Hematopoietic multipotent progenitor cell (in vitro differentiated cells): ENCODE data around the gene ZNF385D. TPM values are rescaled to one million over a fixed set of nuclear protein-coding genes. Genes with fewer than 3 reads are reported as not detected.

Experiments used
- DNase-seq, 3 donors: peaks; one replicate each; pipeline ENCODE4 v3.0.0-alpha.2; 2011 to 2015; ENCODE audit warnings: low read depth in 2 of 3, low spot score in 2 of 3
- total RNA-seq: library from RNA; depleted of rRNA; stranded (reverse); fragments of >200 nt; gene quantifications from one replicate; pipeline ENCODE4 v1.2.3, GENCODE V29; 2012

The ZNF385D gene
- total RNA-seq, 1 donor, result 22.4 TPM

DNA sequence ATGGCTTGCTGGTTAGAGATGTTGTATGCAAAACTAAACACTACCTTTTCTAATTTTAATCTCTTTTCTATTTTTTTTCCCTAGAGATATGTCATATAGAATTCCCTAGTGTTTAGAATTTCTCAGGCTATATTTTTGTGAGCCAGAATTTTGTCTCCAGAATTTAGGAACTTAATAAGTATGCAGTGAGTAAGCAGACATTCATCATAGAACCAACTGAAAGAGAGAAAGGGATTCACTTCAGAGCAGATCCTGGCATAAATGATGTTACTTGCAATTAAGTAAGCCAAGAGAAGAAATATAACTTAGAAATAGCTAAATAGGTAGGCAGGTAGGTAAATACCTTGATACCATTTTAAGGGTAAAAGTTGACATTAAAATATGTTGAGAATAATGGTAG lies 288.9 kb downstream of the ZNF385D start:
- no peak for DNase-seq

- DNase-seq, result no peak
Measured at GRCh38 chr3:21457084-21457483, 293.9 kb downstream of the ZNF385D start.

- no peak for DNase-seq
Measured at GRCh38 chr3:21449738-21450137, 301.3 kb downstream of the ZNF385D start.

DNA sequence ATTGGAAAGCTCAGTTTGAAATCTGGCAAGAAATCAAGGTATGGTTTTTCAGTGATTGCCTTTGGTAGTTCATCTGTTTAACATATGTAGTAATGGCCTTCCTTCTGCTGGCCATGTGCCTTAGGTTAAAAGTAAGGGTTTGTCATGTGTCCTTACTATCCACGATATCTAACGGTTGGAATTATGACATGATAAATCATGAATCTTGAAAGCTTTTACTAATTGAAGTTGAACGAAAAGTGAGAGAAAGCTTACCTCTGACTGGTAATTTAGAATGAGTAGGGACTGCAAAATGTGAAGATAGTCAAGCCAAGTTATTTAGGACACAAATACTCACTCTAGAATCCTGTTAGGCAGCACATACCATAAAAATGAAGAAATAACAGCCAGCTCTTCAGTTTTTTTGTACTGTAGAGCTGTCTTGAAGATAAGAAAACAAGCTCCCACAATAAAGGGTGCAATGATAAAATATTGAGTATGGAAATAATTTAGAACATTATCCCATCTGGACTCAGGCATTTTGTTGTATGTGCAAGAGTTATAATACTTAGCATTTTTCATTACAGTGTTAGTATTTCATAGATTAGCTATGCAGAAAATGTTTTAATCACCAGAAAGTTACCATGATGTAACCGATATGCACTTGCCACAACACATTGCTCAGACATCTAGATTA lies 303.4 kb downstream of the ZNF385D start:
- DNase-seq, result no peak

GRCh38 chr3:21446945-21447475 lies 304.0 kb downstream of the ZNF385D start:
- DNase-seq, result no peak

- DNase-seq, result no peak
Measured at GRCh38 chr3:21446027-21446426, 305.0 kb downstream of the ZNF385D start.

GRCh38 chr3:21441821-21442220 lies 309.2 kb downstream of the ZNF385D start:
- no peak for DNase-seq

DNA sequence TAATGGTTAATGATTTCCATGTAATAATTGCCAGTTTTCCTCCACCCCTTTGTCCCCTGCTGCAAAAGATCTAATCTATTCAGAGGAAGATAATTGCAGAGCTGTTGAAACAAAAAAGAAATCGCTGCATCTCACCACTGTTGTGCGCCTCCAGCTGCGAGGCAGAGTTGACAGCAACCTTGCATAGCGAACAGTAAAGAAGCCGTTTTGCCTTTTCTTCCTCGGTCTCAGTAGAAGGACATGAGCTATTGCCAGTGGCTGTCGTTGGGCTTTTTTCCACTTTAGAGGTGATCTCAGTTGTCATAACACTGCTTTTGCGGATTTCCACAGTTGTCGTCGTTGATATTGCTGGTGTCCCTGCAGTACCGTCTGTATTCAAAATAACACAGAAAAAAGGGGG lies 314.2 kb downstream of the ZNF385D start:
- DNase-seq, result no peak

GRCh38 chr3:21435871-21436270 lies 315.1 kb downstream of the ZNF385D start:
- DNase-seq, result no peak

- DNase-seq, result no peak
Measured at GRCh38 chr3:21434310-21434709, 316.7 kb downstream of the ZNF385D start.

DNA sequence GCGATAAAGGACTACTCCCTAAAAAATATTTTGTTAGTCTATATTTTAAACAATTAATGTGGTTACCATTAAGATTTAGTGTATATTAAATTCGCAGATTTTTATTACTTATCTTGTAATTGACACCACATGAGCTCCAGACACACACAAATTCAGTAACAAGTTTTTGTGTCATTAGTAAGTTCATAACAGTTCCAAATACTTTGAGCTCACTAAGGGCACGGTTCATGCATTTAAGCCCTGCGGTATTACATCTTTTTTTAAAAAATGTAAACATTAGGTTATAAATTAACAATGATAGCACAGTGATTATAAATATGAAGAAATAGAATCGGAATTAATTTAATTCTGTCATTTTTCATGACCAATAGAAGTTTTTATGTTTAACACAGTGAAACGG lies 317.3 kb downstream of the ZNF385D start:
- no peak for DNase-seq

DNA sequence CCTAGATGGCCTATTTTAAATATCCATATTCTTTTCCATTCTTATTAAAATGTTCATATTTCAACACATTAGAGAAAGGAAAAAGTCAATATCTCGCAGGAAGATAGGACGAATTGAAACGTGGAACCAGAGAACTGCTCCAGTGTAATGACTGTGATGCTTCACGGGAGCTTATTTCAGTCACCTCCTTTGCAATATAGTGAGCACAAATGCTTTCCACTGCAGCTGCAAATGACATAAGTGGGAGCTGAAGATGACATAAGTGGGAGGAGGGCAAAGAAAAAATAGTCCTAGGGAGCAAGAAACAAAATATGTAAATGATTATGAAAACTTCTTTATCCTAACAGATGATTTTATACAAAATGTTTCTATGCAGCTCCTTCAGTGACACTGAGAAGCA lies 324.1 kb downstream of the ZNF385D start:
- no peak for DNase-seq

DNA sequence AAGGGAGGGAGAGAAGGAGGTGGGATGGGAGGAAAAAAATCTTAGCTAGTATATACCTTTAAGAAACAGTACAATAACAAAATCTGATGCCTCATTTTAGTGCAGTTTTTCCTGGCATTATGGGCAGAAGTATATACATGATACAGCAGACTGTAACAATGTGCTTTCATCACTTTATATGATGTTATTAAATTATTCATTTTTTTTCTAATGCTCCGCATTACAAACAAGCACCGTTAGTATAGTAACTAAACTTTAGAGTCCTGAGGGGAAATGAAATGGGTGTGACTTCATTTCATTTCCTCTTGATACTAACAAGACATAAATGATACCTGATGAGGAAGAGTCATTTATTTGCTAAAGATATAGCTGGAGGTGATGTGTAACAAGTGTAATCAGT lies 325.3 kb downstream of the ZNF385D start:
- DNase-seq, result no peak

- no peak for DNase-seq
Measured at GRCh38 chr3:21421096-21421495, 329.9 kb downstream of the ZNF385D start.

DNA sequence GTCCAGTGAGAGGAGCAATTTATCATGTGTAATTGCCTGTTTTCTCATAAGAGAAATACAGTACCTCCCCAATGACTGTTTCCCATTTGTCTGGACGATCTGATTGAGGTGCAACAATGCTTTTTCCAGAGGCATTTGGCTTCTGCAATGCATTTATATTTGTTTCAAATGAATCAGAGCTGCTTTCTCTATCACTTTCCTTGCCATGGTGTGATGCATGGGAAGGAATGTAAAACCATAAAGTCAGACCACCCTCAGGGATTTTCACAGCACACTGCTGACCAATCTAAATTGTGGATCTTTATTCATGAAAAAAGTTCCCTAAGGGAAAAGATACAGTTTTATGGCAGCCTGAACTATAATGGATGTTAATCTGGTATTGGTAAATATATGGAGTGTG lies 333.0 kb downstream of the ZNF385D start:
- DNase-seq, result no peak

DNA sequence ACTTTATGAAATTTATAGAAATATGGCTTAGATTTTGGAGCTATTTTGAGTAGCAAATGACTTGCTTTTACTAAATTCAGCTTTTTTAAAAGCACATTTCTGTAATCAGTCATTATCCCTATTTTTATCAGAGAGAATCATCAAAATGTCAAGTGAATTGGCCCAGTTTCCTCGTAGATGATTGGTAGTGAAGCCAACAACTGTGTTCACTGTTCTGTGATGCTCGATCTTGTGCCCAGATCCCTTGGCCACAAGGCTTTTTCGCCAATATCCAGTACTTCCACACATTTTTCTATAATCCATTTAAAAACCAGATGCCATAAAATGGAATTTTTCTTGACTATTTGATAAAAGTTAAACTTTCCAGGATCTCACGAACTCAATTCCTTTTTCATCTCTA lies 336.5 kb downstream of the ZNF385D start:
- no peak for DNase-seq

DNA sequence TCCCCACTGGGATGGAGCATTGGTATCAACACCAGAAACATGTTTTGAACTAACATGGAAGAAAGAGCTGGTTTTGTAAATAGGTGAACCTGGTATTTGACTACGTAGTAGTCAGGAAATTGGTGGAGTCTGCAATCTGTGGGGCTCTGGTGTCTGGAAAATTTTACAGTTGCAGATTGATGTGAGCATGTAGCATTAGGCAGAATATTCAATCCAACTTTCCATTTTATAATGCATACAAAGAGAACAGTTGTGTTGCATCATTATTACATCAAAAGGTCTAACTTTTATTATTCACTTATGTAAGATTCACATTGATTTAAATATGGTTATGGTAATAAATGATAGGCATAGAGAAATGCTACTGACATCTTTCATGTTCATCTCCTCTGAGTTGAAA lies 340.0 kb downstream of the ZNF385D start:
- DNase-seq, result no peak

DNA sequence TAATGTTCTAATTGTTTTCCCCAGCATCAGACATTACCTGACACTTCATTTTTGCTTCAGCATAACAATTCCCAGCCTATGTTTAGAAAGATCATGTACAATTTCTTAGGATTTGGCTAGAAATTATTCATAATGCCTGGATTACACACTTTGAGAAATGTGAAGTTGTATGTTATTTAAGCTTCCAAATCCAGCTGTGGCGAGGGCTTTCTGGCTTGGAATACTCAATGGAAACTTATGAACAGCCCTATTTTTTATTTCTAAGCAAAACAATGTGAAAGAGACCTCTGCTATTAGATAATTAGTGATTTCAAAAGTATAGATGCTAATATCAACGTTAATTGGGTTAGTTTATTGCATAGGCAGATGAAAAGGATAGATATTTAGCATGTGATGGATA lies 341.6 kb downstream of the ZNF385D start:
- no peak for DNase-seq

- DNase-seq, result no peak
Measured at GRCh38 chr3:21407743-21408142, 343.3 kb downstream of the ZNF385D start.

DNA sequence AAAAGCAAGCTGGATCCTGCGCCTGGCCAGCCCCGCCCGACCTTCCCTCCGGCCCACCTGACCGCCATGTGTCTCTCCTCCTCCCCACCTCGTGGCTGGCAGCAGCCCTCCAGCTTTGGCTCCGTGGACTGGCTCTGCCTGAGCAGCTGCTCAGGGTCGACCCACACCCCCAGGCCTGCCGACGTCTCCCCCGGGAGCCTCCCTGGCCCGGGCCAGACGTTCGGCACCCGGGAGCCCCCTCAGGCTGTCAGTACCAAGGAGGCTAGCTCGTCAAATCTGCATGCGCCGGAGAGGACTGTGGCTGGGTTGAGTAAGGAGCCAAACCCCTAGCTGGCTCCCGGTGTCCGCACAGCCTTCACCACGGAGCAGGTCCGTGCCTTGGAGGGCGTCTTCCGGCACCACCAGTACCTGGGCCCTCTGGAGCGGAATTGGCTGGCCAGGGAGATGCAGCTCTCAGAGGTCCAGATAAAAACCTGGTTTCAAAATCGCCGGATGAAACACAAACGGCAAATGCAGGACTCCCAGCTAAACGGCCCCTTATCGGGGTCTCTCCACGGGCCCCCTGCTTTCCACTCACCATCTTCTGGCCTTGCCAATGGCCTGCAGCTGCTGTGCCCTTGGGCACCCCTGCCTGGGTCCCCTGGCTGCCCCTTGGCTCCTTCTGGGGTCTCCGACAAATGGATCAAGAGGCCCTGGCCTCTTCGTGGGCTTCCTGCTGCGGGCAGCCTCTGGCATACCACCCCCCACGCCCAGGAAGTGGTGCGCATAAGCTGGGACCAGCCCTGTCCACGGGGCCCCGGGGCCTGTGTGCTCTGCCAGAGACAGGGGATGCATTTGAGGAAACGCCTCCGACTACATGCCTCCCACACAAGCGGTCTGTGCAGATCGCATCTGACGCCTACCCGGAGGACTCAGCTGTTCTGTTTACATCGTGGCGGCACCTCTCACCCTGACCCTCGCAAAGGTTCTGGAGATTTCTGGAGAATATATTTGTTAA lies 345.0 kb downstream of the ZNF385D start:
- DNase-seq, result no peak

DNA sequence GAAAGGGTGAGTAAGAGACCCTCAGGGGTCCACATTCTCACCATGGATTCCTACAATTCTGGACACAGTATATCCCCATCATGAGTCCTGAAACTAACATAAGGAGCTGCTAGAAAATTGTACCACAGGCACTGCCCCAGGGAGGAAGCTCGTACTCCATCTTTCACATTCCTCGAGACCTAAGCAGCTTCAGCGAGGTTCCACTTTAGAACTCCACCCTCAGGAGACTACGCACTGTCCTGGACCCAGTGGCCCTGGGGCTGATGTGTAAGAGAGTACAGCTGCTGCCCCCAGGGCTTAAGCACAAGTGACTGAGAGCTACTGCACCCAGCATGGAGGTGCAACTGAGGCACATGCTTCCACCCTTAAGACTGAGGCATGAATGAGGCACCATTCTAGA lies 352.5 kb downstream of the ZNF385D start:
- DNase-seq, result no peak
